ENCODE measurements around the gene HAUS7.

Gene HAUS7

GRCh38 chrX:153450949-153451277 lies 19.5 kb downstream of the HAUS7 start:
- DNase-seq: no peak

GRCh38 chrX:153450114-153450948 lies 20.0 kb downstream of the HAUS7 start:
- no peak for DNase-seq

GRCh38 chrX:153449368-153450113 lies 20.8 kb downstream of the HAUS7 start:
- no peak for DNase-seq

- no peak for DNase-seq
Measured at GRCh38 chrX:153448556-153449367, 21.6 kb downstream of the HAUS7 start.

- DNase-seq: no peak
Measured at GRCh38 chrX:153447581-153447960, 22.8 kb downstream of the HAUS7 start.

GRCh38 chrX:153446950-153447580 lies 23.3 kb downstream of the HAUS7 start:
- DNase-seq: no peak

GRCh38 chrX:153446636-153446936 lies 23.8 kb downstream of the HAUS7 start:
- DNase-seq: no peak

GRCh38 chrX:153445856-153446635 lies 24.3 kb downstream of the HAUS7 start, which contains the start of gene TREX2:
Gene TREX2, minus strand, starts transcription at chrX:153446056. Its CDS starts 626 bp downstream, at chrX:153445430.
- no peak for DNase-seq

GRCh38 chrX:153445106-153445855 lies 25.1 kb downstream of the HAUS7 start:
- no peak for DNase-seq

GRCh38 chrX:153444333-153445011 lies 25.9 kb downstream of the HAUS7 start:
- no peak for DNase-seq

- DNase-seq: no peak
Measured at GRCh38 chrX:153443476-153444332, 26.7 kb downstream of the HAUS7 start.

- DNase-seq: no peak
Measured at GRCh38 chrX:153442463-153442862, 27.9 kb downstream of the HAUS7 start.

- DNase-seq: no peak
Measured at GRCh38 chrX:153441981-153442380, 28.4 kb downstream of the HAUS7 start.

- DNase-seq: no peak
Measured at GRCh38 chrX:153441296-153441695, 29.1 kb downstream of the HAUS7 start.

GRCh38 chrX:153440556-153441135 lies 29.7 kb downstream of the HAUS7 start:
- DNase-seq: no peak

GRCh38 chrX:153439977-153440376 lies 30.4 kb downstream of the HAUS7 start:
- DNase-seq: no peak

GRCh38 chrX:153438532-153438931 lies 31.8 kb downstream of the HAUS7 start:
- DNase-seq: no peak

- no peak for DNase-seq
Measured at GRCh38 chrX:153435845-153436244, 34.5 kb downstream of the HAUS7 start.

GRCh38 chrX:153434801-153435200 lies 35.6 kb downstream of the HAUS7 start:
- no peak for DNase-seq

All from SHP77 (cell line).